DMS 273 treated with DMSO at 0.1 percent for 48 hours (cell line): ENCODE results near the gene RNF135.
"Not testable (repeated sequence)": the region's sequence is repeated elsewhere in the genome, so short reads cannot be mapped to it uniquely, and the experiment has no call there.

ENCODE experiments used
- DNase-seq: peaks from one replicate; lab custom pipeline; 2025; lab: John Stamatoyannopoulos, UW

Gene RNF135

GRCh38 chr17:30970831-30971567, at the start of gene RNF135:
Gene RNF135 (plus strand): TSS chr17:30971039. CDS start chr17:30971074, 35 bp downstream.
- DNase-seq: peak; percentile 73

- DNase-seq: no peak
Observed at GRCh38 chr17:30921544-30922196, 49.2 kb upstream of the RNF135 start, which contains the start of gene ADAP2. Gene ADAP2 (plus strand): TSS chr17:30921945. CDS start chr17:30922015, 70 bp downstream.

- no peak for DNase-seq
Observed at GRCh38 chr17:30922235-30923030, 48.4 kb upstream of the RNF135 start.

- no peak for DNase-seq
Observed at GRCh38 chr17:30924341-30924740, 46.5 kb upstream of the RNF135 start.

- DNase-seq: no peak
Observed at GRCh38 chr17:30926516-30926915, 44.3 kb upstream of the RNF135 start.

GRCh38 chr17:30927756-30928155, 43.1 kb upstream of the RNF135 start:
- no peak for DNase-seq

GRCh38 chr17:30928584-30928983, 42.3 kb upstream of the RNF135 start:
- DNase-seq: no peak

GRCh38 chr17:30929081-30929633, 41.7 kb upstream of the RNF135 start:
- no peak for DNase-seq

GRCh38 chr17:30929861-30930260, 41.0 kb upstream of the RNF135 start:
- DNase-seq: not testable (repeated sequence)

GRCh38 chr17:30930495-30930894, 40.3 kb upstream of the RNF135 start:
- DNase-seq: no peak

GRCh38 chr17:30931582-30931981, 39.3 kb upstream of the RNF135 start:
- not testable (repeated sequence) for DNase-seq

- no peak for DNase-seq
Observed at GRCh38 chr17:30933966-30934365, 36.9 kb upstream of the RNF135 start.

GRCh38 chr17:30939051-30939689, 31.7 kb upstream of the RNF135 start:
- DNase-seq: no peak

- DNase-seq: no peak
Observed at GRCh38 chr17:30942308-30943079, 28.3 kb upstream of the RNF135 start.

- DNase-seq: no peak
Observed at GRCh38 chr17:30947796-30948195, 23.0 kb upstream of the RNF135 start.

GRCh38 chr17:30950189-30950588, 20.6 kb upstream of the RNF135 start:
- no peak for DNase-seq

GRCh38 chr17:30950669-30951399, 20.0 kb upstream of the RNF135 start:
- DNase-seq: peak; percentile 16

- no peak for DNase-seq
Observed at GRCh38 chr17:30952638-30953393, 18.0 kb upstream of the RNF135 start.

GRCh38 chr17:30954046-30954830, 16.6 kb upstream of the RNF135 start:
- DNase-seq: no peak
